GM21447 (cell line): Measurements from ENCODE around the gene ATXN1.
"Not testable (repeated sequence)": the region's sequence is repeated elsewhere in the genome, so short reads cannot be mapped to it uniquely, and the experiment has no call there.

Experiments
- ATAC-seq: cut with Tn5 transposase; IDR thresholded peaks from one replicate; pipeline ENCODE4 v1.9.1; 2021; ENCODE audit not compliant: unreplicated experiment

The ATXN1 gene

DNA sequence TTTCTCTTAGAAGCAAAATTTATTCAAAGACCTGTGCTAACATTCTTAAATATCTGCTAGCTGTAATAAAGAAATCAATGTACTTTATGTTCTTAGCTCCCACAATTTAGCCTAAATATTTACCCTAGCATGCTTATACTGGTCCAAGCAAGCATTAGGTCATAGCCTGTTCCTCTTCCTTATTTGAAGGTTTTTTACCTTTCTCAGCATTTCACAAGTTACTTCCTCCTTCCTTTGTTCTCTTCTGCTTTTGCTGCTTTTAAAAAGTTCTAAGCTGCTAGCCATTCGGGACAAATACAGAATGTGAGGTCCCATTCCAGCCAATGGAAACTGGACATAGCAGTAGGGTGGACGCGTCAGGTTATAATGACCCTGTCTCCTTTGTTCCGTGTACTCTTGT lies 354.7 kb downstream of the ATXN1 start:
- not testable (repeated sequence) for ATAC-seq

GRCh38 chr6:16405375-16405774 lies 355.9 kb downstream of the ATXN1 start:
- no peak for ATAC-seq

GRCh38 chr6:16404456-16404855 lies 356.8 kb downstream of the ATXN1 start:
- ATAC-seq: no peak

DNA sequence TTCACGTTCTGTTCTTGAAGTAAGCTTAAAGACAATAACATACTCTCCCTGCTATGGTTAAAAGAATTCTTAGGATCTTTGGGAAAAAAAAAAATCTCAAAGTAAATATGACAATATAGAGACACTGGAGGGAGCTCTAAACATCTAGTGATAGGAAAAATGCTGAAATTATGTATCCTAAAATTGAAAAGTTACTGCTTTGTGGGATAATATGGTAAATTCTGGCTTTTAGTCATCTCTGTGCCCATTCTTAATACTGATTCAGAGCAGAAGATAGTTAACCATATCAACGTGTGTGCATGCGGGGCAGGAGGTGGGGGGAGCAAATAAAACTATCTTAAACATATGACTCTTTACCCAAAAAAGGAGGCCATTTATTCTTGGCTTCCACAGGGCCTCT lies 357.4 kb downstream of the ATXN1 start:
- no peak for ATAC-seq

DNA sequence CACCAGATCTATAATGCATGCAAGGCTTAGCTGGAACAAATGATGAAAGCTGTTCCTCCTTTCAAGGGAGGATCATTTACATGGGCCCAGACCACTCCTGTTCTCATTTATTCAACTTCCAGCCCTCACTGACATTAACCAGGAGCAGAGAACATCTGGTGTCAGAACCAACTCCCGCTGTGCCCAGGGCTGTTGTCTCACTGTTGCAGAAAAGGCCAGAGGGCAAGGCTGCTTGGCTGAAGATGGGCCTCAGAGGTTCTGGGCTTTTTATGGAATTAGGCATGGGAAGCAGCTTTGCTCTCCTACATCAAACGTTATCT lies 358.7 kb downstream of the ATXN1 start:
- ATAC-seq: no peak

- no peak for ATAC-seq
Observed at GRCh38 chr6:16400248-16400760, 361.0 kb downstream of the ATXN1 start.

GRCh38 chr6:16399695-16400094 lies 361.6 kb downstream of the ATXN1 start:
- ATAC-seq: no peak

DNA sequence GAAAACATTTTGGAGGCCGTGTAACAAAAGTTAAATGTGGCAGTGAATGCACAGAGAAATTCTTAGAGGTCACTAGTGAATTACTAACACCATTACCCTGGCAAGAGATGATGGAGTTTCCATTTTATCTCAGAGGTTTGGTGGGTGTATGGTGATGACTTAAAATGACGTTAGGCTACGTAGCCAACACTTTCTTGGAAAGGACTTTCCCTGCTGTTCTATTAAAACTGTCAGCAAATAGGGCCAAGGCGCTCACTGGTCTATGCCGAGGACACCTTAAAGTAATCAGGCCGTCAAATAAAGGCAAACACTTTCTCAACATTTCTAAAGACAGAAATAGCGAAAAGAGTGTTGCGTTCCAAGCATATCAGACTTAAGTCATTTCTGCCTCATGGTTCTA lies 362.1 kb downstream of the ATXN1 start:
- ATAC-seq: no peak

DNA sequence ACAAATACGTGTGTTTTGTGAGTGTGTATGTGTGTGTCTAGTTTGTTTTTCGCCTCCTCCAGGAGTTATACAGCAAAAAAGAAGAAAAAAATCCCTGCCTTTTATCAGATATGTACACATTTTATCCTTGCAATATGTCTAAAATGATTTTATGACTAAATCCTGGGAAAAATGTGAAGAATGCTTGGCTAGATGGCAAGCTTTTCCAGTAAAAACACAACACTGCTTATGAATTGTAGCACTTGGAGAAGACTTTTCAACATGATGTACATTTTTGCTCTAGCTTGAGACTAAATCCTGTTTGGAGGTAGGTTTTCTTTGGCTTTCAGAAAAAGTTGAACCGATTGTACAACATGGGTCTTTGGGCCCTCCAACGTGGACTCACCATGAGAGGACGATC lies 362.7 kb downstream of the ATXN1 start:
- ATAC-seq: no peak

DNA sequence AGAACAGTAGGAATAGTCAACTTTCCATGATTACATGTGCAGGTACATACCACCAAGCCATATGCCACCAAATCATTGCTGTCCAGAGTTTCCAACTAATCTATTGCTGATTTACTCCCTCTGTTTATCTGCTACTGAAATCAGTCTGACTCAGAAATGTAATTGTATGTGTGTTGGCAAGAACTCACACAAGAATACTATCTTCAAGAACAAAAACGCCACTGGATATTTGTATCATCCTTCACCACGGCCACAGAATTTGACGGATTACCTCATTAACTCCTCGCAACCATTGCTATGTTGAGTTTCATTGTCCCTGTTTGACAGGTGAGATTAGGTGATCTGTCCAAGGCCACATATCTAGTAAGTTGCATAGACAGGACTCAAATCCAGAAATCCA lies 363.6 kb downstream of the ATXN1 start:
- ATAC-seq: no peak

GRCh38 chr6:16396497-16397319 lies 364.6 kb downstream of the ATXN1 start:
- no peak for ATAC-seq

GRCh38 chr6:16394632-16395031 lies 366.6 kb downstream of the ATXN1 start:
- no peak for ATAC-seq

- no peak for ATAC-seq
Observed at GRCh38 chr6:16393326-16393725, 367.9 kb downstream of the ATXN1 start.

GRCh38 chr6:16392010-16392409 lies 369.2 kb downstream of the ATXN1 start:
- ATAC-seq: no peak

DNA sequence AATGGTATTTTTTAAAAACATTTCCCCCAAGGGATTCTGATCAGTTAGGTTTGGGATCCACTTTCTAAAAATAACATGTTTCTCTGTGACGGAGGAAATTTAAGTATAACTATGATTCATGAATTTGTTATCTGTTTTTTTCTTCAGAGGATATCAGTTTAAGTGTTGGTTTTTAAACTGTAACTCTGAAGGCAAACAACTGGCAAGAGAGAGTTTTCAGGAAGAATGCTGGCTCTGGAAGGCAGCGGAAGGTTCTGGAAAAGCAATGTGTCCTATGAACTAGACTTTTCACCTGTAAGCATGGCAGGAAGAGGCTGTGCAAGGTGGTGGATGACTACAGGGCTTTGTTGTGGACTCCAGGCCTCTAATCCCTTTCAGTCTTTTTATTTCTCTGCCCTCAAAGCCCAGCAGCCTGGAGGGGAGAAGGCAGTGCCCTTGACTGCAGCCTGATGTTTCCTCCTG lies 369.8 kb downstream of the ATXN1 start:
- no peak for ATAC-seq

DNA sequence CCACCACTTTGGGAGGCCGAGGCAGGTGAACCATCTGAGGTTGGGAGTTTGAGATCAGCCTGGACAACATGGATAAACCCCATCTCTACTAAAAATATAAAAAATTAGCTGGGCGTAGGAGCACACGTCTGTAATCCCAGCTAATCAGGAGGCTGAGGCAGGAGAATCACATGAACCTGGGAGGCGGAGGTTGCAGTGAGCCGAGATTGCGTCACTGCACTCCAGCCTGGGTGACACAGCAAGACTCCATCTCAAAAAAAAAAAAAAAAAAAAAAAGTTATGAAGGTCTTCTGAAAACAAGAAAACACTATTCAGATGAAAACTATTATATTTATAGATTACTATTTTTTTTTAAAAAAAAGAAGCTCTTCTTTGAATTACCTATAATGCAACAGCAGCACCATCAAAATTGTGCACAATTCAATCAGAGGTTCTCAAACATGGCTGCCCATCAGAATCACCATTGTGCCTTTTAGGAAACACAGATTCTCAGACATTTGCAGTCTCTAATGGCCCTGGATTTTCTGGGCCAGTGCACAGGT lies 370.3 kb downstream of the ATXN1 start:
- not testable (repeated sequence) for ATAC-seq

DNA sequence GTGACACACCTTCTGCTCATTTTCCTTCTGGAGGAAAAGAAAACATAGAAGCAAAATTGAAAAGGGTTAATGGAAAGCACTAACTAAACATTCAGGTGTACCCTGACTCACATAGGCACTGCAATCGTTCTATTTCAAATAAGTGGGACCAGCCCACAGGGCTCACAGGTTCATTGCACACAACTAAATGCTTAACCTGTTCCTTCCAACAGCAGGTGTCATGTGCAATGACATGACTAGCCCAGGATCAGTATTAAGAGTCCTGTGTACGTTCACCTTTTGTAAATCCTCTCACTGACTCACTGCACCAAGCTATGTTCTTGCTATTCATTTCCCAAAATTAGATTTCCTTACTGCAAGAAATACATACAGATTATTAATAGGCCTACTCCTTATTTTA lies 371.6 kb downstream of the ATXN1 start:
- ATAC-seq: no peak

DNA sequence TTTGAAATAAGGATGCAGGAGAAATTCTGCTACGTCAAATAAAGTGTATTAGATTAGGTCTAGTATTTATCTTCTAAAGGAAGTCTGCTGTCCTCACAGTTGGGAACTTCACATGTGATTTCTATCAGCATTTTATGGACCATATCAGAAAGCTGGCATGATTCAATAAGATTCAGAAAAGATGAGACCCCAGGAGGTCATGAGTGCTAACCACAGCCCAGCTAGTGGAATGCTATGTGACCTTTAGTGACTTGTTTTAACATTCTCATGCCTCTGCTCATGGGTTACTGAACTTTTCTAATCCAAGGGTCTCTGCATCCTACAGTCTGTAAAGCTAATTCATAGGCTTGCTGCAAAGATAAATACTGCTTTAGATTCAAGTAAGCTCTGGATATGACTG lies 372.8 kb downstream of the ATXN1 start:
- no peak for ATAC-seq

- no peak for ATAC-seq
Observed at GRCh38 chr6:16386057-16386456, 375.2 kb downstream of the ATXN1 start.

DNA sequence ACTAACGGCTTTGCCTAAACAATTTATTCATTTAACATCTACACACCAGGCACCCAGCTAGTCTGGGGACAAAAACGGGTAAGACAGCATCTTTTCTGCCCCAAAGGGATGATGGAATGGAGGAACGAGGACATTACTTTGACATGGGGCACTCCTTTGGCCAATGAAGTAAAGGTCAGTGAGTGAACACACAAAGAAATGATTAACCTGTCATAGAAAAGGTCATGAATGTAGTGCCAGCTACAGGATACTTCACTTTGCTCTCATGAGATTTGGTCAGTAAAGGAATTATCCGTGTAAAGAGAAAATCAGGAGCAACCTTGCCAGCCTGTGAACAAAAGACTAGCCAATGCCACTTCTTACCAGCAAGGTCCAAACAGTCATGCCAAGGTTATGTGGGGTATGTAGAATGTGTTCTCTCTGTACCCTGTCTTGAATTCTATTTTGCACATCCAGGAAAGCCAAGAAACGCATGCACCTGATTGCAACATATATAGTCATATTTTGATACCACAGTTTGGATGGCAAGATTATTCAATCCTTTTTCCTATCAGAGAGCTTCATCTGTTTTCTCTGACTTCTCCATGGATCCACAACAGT lies 377.6 kb downstream of the ATXN1 start:
- no peak for ATAC-seq

DNA sequence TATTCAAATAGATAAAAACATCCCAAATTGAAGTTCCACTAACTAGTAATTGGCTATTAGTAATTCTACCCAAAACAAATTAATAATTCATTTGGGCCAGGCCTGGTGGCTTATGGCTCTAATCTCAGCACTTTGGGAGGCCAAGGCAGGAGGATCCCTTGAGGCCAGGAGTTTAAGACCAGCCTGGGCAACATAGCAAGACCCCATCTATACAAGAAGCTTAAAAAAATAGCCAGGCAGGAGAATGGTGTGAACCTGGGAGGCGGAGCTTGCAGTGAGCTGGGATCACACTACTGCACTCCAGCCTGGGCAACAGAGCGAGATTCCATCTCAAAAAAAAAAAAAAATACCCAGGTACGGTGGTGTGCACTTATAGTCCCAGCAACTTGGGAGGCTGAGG lies 379.3 kb downstream of the ATXN1 start:
- ATAC-seq: not testable (repeated sequence)

DNA sequence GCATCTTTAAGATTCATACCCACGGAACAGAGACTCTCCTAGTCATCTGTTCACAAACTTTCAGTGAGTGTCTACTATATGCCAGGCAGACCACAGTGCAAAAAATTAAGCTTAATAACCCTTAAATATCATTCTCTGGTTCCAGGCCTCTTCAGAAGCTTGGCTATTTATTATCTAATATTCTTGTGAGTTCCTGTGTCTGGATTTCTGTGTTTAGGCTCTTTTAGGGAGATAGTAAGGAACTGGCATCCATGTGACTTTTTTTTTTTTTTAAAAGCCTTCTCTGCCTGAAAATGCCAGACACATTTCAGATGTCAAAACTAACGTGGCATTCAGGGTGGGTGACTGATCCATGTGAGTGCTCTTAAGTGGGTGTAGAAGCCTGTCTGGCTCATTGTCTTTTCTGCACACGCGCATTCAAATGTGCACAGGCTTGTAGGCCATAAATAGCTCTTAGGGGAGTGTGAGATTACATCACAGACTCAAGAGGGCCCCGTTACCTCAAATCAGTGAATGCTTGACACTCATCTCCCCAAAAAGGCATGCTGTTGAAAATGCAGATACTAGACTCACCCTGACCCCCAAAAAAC lies 380.9 kb downstream of the ATXN1 start:
- no peak for ATAC-seq
